ENCODE data around the gene RAB28.

Gene RAB28

GRCh38 chr4:13484122-13484748, at the start of gene RAB28:
TSS of gene RAB28 (minus strand) at chr4:13484340.
- Histone ChIP-seq H3K36me3 (ENCODE audit: insufficient read depth, low read length) (no peaks in the 10 kb centered on the region), H3K27me3 (ENCODE audit: insufficient read depth, low read length) (no peaks in the 10 kb centered on the region), H3K9me3 (ENCODE audit: low read length) (peaks cover 2% of the 10 kb centered on the region), H3K4me1 (ENCODE audit: insufficient read depth, low read length) (peaks cover 31% of the 10 kb centered on the region), H3K4me3 (ENCODE audit: low read length) (peak within 1 kb of the TSS; percentile 81), H2AFZ (ENCODE audit: low read depth, low read length) (peak within 1 kb of the TSS; percentile 90)

- no peak overlapping the region for H3K4me3 ChIP-seq (ENCODE audit: low read length)
Observed at GRCh38 chr4:13531625-13531998, 47.5 kb upstream of the RAB28 start.

GRCh38 chr4:13530823-13531624, 46.9 kb upstream of the RAB28 start:
- Histone ChIP-seq H3K4me3 (ENCODE audit: low read length) (no peak overlapping the region), H3K4me1 (ENCODE audit: insufficient read depth, low read length) (peaks cover 6% of the 10 kb centered on the region), H3K36me3 (ENCODE audit: insufficient read depth, low read length) (no peaks in the 10 kb centered on the region), H3K9me3 (ENCODE audit: low read length) (peaks cover 5% of the 10 kb centered on the region), H2AFZ (ENCODE audit: low read depth, low read length) (no peak overlapping the region), H3K27me3 (ENCODE audit: insufficient read depth, low read length) (peaks cover 84% of the 10 kb centered on the region)

More at GRCh38 chr4:13531625-13531998, 47.5 kb upstream of the RAB28 start:
- Histone ChIP-seq H3K4me1 (ENCODE audit: insufficient read depth, low read length) (peaks cover 6% of the 10 kb centered on the region), H3K36me3 (ENCODE audit: insufficient read depth, low read length) (no peaks in the 10 kb centered on the region), H2AFZ (ENCODE audit: low read depth, low read length) (no peak overlapping the region), H3K27me3 (ENCODE audit: insufficient read depth, low read length) (peaks cover 82% of the 10 kb centered on the region), H3K9me3 (ENCODE audit: low read length) (peaks cover 5% of the 10 kb centered on the region)

- Histone ChIP-seq H2AFZ (ENCODE audit: low read depth, low read length) (no peak overlapping the region), H3K4me1 (ENCODE audit: insufficient read depth, low read length) (peaks cover 3% of the 10 kb centered on the region), H3K27me3 (ENCODE audit: insufficient read depth, low read length) (peaks cover 85% of the 10 kb centered on the region), H3K4me3 (ENCODE audit: low read length) (no peak overlapping the region), H3K36me3 (ENCODE audit: insufficient read depth, low read length) (no peaks in the 10 kb centered on the region), H3K9me3 (ENCODE audit: low read length) (peaks cover 7% of the 10 kb centered on the region)
Observed at GRCh38 chr4:13529128-13529919, 45.2 kb upstream of the RAB28 start.

GRCh38 chr4:13528821-13529127, 44.6 kb upstream of the RAB28 start:
- peaks cover 3% of the 10 kb centered on the region for H3K4me1 ChIP-seq (ENCODE audit: insufficient read depth, low read length)
- no peaks in the 10 kb centered on the region for H3K36me3 ChIP-seq (ENCODE audit: insufficient read depth, low read length)
- H3K27me3 ChIP-seq (ENCODE audit: insufficient read depth, low read length): peaks cover 85% of the 10 kb centered on the region
- H3K9me3 ChIP-seq (ENCODE audit: low read length): peaks cover 12% of the 10 kb centered on the region
- H2AFZ ChIP-seq (ENCODE audit: low read depth, low read length): no peak overlapping the region
- H3K4me3 ChIP-seq (ENCODE audit: low read length): no peak overlapping the region

GRCh38 chr4:13527981-13528820, 44.1 kb upstream of the RAB28 start:
- H3K4me3 ChIP-seq (ENCODE audit: low read length): no peak overlapping the region
- no peaks in the 10 kb centered on the region for H3K36me3 ChIP-seq (ENCODE audit: insufficient read depth, low read length)
- H2AFZ ChIP-seq (ENCODE audit: low read depth, low read length): no peak overlapping the region
- H3K9me3 ChIP-seq (ENCODE audit: low read length): peaks cover 17% of the 10 kb centered on the region
- H3K27me3 ChIP-seq (ENCODE audit: insufficient read depth, low read length): peaks cover 86% of the 10 kb centered on the region
- H3K4me1 ChIP-seq (ENCODE audit: insufficient read depth, low read length): peaks cover 3% of the 10 kb centered on the region

GRCh38 chr4:13527192-13527980, 43.2 kb upstream of the RAB28 start:
- no peak overlapping the region for H2AFZ ChIP-seq (ENCODE audit: low read depth, low read length)
- H3K36me3 ChIP-seq (ENCODE audit: insufficient read depth, low read length): no peaks in the 10 kb centered on the region
- H3K9me3 ChIP-seq (ENCODE audit: low read length): peaks cover 21% of the 10 kb centered on the region
- peaks cover 3% of the 10 kb centered on the region for H3K4me1 ChIP-seq (ENCODE audit: insufficient read depth, low read length)
- no peak overlapping the region for H3K4me3 ChIP-seq (ENCODE audit: low read length)
- H3K27me3 ChIP-seq (ENCODE audit: insufficient read depth, low read length): peaks cover 88% of the 10 kb centered on the region

- H3K4me1 ChIP-seq (ENCODE audit: insufficient read depth, low read length): peaks cover 3% of the 10 kb centered on the region
- peaks cover 21% of the 10 kb centered on the region for H3K9me3 ChIP-seq (ENCODE audit: low read length)
- H2AFZ ChIP-seq (ENCODE audit: low read depth, low read length): no peak overlapping the region
- H3K36me3 ChIP-seq (ENCODE audit: insufficient read depth, low read length): no peaks in the 10 kb centered on the region
- H3K27me3 ChIP-seq (ENCODE audit: insufficient read depth, low read length): peaks cover 91% of the 10 kb centered on the region
- no peak overlapping the region for H3K4me3 ChIP-seq (ENCODE audit: low read length)
Observed at GRCh38 chr4:13526658-13527057, 42.5 kb upstream of the RAB28 start.

GRCh38 chr4:13525606-13526281, 41.6 kb upstream of the RAB28 start:
- no peak overlapping the region for H2AFZ ChIP-seq (ENCODE audit: low read depth, low read length)
- peaks cover 21% of the 10 kb centered on the region for H3K9me3 ChIP-seq (ENCODE audit: low read length)
- H3K4me1 ChIP-seq (ENCODE audit: insufficient read depth, low read length): no peaks in the 10 kb centered on the region
- no peak overlapping the region for H3K4me3 ChIP-seq (ENCODE audit: low read length)
- H3K27me3 ChIP-seq (ENCODE audit: insufficient read depth, low read length): peaks cover 88% of the 10 kb centered on the region
- H3K36me3 ChIP-seq (ENCODE audit: insufficient read depth, low read length): no peaks in the 10 kb centered on the region

- no peaks in the 10 kb centered on the region for H3K36me3 ChIP-seq (ENCODE audit: insufficient read depth, low read length)
- H3K4me3 ChIP-seq (ENCODE audit: low read length): no peak overlapping the region
- H3K9me3 ChIP-seq (ENCODE audit: low read length): peaks cover 21% of the 10 kb centered on the region
- H3K4me1 ChIP-seq (ENCODE audit: insufficient read depth, low read length): no peaks in the 10 kb centered on the region
- no peak overlapping the region for H2AFZ ChIP-seq (ENCODE audit: low read depth, low read length)
- peaks cover 80% of the 10 kb centered on the region for H3K27me3 ChIP-seq (ENCODE audit: insufficient read depth, low read length)
Observed at GRCh38 chr4:13524504-13525243, 40.5 kb upstream of the RAB28 start.
